Measurements from ENCODE around the gene UBC.
"Not testable (repeated sequence)": the region's sequence is repeated elsewhere in the genome, so short reads cannot be mapped to it uniquely, and the experiment has no call there.

UBC gene

GRCh38 chr12:124930586-124930985, 16.1 kb upstream of the UBC start:
- no peak for DNase-seq

GRCh38 chr12:124929649-124930419, 15.4 kb upstream of the UBC start:
- no peak for DNase-seq

GRCh38 chr12:124928912-124929530, 14.6 kb upstream of the UBC start:
- no peak for DNase-seq

- DNase-seq: peak; percentile 78
Observed at GRCh38 chr12:124928095-124928911, 13.9 kb upstream of the UBC start.

GRCh38 chr12:124927201-124928094, 13.0 kb upstream of the UBC start:
- peak; percentile 85 for DNase-seq

- DNase-seq: not testable (repeated sequence)
Observed at GRCh38 chr12:124925782-124926181, 11.3 kb upstream of the UBC start.

GRCh38 chr12:124925117-124925516, 10.7 kb upstream of the UBC start:
- no peak for DNase-seq

- peak; percentile 69 for DNase-seq
Observed at GRCh38 chr12:124923905-124924734, 9.7 kb upstream of the UBC start.

GRCh38 chr12:124921200-124922031, 7.0 kb upstream of the UBC start:
- DNase-seq: peak; percentile 67

GRCh38 chr12:124920353-124920935, 6.0 kb upstream of the UBC start:
- no peak for DNase-seq

- no peak for DNase-seq
Observed at GRCh38 chr12:124919521-124920352, 5.3 kb upstream of the UBC start.

- not testable (repeated sequence) for DNase-seq
Observed at GRCh38 chr12:124918622-124918988, 4.2 kb upstream of the UBC start.

- DNase-seq: no peak
Observed at GRCh38 chr12:124917841-124918621, 3.6 kb upstream of the UBC start.

- DNase-seq: peak; percentile 100
Observed at GRCh38 chr12:124917135-124917840, 2.8 kb upstream of the UBC start.

- peak; percentile 92 for DNase-seq
Observed at GRCh38 chr12:124916374-124917134, 2.1 kb upstream of the UBC start.

GRCh38 chr12:124915239-124916236, 1.1 kb upstream of the UBC start:
- DNase-seq: no peak

All from fibroblast of skin of right quadriceps (primary cell).